Stimulated activated CD4-positive, alpha-beta T cell treated with anti-CD3 and anti-CD28 coated beads, Interleukin-15, amount 100 ng/mL, for 24 hours (primary cell): Measurements from ENCODE around the gene RGS13.
"Not testable (repeated sequence)": the region's sequence is repeated elsewhere in the genome, so short reads cannot be mapped to it uniquely, and the experiment has no call there.

Experiments
- DNase-seq: peaks from one replicate; pipeline ENCODE4 v3.0.0-alpha.2; 2020

RGS13 gene

DNA sequence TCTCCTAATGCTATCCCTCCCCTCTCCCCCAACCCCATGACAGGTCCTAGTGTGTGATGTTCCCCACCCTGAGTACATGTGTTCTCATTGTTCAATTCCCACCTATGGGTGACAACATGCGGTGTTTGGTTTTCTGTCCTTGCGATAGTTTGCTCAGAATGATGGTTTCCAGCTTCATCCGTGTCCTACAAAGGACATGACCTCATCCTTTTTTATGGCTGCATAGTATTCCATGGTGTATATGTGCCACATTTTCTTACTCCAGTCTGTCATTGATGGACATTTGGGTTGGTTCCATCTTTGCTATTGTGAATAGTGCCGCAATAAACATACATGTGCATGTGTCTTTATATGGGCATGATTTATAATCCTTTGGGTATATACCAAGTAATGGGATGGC lies 47.1 kb downstream of the RGS13 start:
- not testable (repeated sequence) for DNase-seq

DNA sequence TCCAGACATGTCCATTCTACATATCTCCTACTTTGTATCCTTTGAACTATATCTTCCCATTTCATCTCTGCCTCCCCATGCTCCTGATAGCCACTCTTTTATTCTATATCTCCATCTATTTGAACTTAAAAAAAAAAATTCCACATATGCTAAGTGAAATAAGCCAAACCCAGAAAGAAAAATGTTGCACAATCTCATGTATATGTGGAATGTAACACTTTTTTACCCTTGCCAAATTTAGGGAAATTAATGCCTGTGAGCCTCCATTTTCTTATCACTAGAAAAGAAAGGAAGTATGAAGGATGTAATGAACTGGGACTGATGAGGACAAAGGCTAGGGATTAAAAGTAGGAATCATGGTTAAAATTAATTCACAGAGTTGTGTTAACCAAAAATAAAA lies 53.5 kb downstream of the RGS13 start:
- DNase-seq: no peak

DNA sequence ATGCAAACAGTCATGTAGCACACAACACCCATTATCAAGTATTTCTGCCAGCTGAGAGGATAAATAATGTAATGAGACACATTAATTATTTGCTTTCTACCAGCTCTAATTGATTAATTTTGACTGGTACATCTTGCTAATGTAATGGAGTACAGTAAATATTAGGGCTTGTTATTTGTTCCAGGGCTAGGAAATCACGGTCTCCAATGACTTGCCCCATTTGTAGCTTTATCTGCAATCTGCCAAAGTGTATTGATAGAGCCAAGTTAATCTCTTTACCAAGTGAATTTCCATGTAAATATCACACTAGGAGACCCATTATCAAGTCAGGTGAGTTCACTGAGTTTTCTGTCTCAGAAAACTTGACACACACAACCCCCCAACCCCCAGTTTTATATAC lies 55.1 kb downstream of the RGS13 start:
- no peak for DNase-seq

DNA sequence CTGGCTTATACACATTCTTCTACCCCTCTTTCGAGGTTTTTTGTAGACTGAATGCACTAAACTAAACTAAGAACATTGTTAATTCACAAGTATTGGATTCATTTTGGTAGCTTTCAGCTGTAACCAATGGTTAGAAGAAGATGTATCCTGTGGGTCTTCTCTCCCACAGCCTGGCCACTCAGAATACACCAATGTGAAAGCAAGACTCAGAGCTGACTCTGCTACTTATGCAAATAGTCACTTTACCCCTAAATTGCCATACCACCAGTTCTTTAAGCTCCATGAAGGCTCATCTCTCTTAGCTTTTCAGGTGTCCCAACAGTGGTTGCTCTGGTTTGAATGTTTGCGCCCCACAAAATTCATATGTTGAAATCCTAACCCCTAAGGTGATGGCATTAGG lies 60.1 kb downstream of the RGS13 start:
- no peak for DNase-seq

DNA sequence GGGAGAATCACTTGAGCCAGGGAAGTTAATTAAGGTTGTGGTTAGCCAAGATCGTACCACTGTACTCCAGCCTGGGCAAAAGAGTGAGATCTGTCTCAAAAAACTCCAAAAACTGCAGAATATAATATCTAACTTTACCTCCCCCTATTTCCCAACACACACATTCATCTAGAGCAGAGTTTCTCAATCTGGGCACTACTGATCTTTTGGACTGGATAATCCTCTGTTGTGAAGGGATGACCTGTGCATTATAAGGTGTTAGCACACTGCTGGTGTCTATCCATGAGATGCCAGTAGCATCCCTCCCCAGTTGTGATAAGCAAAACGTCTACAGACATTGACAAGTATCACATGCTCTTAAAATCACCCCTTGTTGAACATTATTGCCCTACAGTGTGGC lies 61.8 kb downstream of the RGS13 start:
- no peak for DNase-seq

DNA sequence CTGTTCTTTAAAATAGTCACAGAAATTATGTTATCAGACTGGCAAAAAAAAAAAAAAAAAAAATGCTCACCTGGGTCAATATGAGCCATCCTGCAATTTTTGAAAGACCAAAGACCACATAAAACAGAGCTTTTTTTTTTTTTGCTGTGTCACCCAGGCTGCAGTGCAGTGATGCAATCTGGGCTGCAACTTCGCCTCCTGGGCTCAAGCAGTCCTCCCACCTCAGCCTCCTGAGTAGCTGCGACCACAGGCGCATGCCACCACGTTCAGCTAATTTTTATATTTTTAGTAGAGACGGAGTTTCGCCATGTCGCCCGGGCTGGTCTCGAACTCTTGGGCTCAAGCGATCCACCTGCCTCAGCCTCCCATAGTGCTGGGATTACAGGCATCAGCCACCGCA lies 62.8 kb downstream of the RGS13 start:
- DNase-seq: no peak

DNA sequence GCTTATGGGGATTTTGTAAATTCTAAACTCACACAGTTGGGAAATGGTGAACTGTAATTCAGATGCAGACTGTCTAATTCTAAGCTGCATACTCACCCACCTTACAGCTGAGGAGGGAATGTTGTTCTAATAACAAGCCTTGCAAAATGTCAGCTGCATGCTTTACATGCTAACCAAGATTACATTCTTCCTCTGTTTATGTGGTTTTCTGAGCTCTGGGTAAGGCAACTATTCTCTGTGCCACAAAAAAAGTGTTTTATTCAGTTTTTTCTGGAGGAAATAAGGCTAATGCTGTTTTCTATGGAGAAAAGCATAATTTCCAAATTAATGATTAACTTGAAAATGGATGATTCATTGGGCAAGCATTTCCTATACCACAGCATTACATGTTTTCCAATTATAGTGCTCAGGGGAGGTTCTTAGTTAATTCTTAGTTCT lies 64.9 kb downstream of the RGS13 start:
- DNase-seq: no peak

DNA sequence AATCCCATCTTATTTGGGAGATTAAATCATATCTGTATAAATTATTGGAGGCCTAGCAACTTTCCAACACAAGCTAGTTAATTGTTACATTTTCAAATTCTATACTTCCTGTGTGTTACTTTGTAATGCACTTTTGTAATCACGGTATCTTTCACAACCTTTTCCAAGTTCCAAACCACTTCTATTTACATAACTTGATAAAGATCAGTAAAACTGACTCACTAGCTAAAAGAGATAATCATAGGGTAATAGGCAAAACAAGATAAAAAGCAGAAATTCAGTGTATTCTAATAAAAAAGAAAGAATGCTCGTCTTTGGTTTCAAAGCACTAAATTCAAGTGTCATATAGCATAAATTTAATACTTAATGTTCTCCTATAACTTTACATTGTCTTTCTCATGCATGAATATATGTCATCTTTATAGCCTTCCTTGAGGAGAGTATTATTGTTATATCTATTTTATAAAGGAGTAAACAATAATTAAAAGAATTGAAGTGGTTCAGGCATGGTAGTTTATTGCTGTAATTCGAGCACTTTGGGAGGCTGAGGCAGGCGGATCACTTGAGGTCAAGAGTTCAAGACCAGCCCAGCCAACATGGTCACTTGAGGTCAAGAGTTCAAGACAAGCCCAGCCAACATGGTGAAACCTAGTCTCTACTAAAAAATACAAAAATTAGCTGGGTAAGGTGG lies 66.4 kb downstream of the RGS13 start:
- DNase-seq: no peak

DNA sequence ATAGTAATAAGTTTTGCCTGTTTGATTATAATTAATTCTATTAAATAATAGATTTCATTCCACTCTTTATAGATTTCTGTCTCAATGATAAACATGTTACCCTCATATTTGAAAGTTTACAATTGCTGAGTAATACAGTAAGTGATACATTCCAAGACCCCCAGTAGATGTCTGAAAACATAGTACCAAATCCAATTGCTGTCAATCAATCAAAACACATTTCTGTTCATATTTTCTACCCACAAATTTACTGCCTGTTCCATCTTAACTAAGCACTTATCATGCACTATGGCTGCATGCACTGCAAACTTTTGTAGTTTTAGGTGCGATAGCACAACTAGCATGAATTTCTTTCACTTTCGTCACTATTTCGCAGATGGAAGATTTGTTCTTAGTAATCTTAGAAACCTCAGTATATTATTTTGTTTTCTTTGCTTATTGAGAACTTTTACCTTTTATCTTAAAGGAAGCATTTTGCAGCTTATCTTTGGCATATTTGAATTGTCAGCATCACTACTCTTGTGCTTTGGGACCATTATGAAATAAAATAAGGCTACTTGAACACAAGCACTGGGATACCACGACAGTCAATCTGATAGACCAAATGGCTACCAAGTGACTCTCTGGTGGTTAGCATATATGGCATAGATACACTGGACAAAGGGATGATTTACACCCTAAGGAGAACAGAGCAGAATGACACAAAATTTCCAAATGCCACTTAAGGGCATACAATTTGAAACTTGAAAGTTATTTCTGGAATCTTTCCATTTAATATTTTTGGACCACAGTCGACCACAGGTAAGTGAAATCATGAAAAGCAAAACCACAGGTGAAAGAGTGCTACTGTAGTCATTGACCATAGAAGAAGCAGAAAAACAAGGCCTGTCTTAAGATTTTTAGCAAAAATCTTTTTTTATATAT lies 67.6 kb downstream of the RGS13 start:
- DNase-seq: no peak

DNA sequence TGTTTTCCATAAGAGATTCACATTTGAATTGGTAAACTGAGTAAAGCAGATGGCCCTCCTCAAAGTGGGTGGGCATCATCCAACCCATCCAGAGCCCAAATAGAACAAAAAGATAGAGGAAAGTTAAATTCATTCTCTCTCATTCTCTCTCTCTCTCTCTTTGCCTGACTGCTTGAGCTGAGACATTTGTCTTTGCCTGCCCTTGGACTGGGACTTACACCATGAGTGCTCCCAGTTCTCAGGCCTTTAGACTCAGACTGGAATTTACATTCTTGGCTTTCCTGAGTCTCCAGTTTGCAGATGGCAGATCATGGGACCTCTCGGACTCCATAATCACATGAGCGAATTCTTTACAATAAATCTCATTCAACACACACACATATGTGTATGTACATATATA lies 69.6 kb downstream of the RGS13 start:
- no peak for DNase-seq

DNA sequence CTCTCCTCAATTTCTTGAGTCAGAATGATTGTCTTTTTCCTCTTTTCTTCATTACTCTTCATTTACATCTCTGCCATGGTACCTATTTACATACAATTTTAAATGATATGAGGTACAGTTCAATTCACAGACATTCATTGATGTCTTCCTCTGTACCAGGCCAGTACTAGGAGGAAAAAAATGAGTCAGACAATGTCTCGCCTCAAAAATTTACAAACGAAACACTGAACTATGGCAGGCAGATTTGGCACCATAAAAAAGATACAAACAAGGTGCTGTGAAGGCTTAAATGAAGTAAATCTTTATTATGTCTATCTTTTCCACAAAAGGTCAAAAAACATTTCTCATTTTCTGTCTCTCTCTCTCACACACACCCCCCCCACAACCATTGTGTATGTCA lies 71.0 kb downstream of the RGS13 start:
- no peak for DNase-seq

DNA sequence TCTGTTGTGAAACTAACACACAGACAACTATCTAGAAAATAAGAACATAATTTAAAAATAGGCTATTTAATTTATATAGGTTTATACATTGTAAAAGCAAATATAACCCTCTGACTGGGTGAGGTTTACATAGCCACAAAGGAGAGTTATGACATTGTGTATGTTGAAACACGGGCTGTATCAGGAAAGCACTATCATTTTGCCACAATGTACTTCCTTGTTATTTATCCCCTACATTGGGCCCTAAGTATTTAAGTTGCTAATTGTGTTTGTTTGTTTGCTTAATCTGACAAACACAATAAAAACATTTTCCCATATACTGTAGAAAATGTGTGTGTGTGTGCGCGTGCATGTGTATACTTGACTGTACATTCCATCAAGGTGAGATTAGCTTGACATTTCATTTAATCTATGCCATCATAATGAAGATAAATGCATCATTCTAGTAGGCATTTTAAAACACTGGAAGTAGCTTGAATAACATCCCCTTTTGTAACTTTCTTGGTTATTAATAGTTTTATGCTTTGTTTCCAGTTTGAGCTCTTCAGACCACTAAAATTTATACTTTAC lies 72.1 kb downstream of the RGS13 start:
- DNase-seq: no peak

DNA sequence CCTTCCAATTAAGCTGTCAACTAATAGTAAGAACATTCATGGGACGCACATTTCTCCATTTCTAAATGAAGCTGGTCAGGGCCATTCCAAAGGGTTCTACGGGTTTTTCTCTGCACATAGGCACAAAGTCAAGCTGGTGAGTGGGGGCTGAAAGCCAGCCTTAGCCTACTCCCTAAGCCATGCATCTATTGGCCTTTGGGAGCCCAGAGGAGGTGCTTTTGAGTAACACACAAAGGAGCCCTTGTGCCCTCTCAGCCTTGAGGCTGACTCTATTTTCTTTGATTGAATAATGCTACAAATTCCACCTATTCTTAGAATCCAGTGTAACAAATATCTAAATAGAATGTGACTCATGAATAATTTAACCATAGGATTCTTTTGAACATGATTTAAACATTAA lies 73.6 kb downstream of the RGS13 start:
- DNase-seq: no peak
